ENCODE data around the gene RPS2.

DNA sequence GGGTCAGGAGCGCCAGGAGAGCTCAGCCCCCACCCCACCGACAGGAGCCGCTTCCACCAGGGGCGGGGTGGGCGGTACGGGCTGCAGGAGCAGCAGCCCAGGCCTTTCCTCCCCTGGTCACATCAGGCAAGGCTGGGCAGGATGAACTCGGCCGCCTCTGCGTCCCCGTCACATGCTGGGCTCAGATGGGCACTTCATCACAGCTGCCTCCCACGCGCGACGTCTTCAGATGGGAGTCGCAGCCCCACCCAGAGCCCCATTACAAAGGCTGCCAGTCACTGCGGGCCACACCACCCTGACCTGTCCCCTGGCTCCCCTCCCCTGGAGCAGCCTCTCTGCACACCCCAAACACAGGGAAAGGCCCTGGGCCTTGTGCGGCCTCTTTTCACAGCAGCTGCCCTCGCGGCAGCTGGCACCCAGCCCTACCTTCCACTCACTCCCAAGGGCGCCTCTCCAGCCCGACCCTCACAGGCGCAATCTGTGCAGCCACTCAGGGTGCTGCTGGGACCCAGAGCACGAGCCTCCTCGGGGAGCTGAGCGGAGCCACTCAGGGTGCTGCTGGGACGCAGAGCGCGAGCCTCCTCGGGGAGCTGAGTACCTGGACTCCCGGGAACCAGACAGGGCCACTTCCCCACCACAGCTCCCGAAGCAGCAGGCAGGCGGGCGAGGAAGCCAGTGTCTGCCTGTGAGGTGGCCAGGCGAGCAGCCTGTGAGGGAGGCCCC is 40.3 kb upstream of the RPS2 start:
- no peak for TF ChIP-seq EZH2 (IDR thresholded peaks at IDR 0.05; ENCODE audit: borderline replicate concordance, low read length)
- TF ChIP-seq, protein P1, sequence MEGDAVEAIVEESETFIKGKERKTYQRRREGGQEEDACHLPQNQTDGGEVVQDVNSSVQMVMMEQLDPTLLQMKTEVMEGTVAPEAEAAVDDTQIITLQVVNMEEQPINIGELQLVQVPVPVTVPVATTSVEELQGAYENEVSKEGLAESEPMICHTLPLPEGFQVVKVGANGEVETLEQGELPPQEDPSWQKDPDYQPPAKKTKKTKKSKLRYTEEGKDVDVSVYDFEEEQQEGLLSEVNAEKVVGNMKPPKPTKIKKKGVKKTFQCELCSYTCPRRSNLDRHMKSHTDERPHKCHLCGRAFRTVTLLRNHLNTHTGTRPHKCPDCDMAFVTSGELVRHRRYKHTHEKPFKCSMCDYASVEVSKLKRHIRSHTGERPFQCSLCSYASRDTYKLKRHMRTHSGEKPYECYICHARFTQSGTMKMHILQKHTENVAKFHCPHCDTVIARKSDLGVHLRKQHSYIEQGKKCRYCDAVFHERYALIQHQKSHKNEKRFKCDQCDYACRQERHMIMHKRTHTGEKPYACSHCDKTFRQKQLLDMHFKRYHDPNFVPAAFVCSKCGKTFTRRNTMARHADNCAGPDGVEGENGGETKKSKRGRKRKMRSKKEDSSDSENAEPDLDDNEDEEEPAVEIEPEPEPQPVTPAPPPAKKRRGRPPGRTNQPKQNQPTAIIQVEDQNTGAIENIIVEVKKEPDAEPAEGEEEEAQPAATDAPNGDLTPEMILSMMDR (IDR thresholded peaks at IDR 0.05; ENCODE audit: low read length): no peak

All from OCI-LY1 (cell line).